OCI-M2 (cell line): ENCODE data around the gene MRNIP.

ENCODE experiments used
- DNase-seq: peaks from one replicate; lab custom pipeline; 2025; ENCODE audit not compliant: unreplicated experiment; lab: John Stamatoyannopoulos, UW

The MRNIP gene

GRCh38 chr5:179805529-179806249, 52.9 kb downstream of the MRNIP start:
- DNase-seq = no peak

- DNase-seq = no peak
Measured at GRCh38 chr5:179805070-179805528, 53.5 kb downstream of the MRNIP start.

- DNase-seq = no peak
Measured at GRCh38 chr5:179804555-179804947, 54.1 kb downstream of the MRNIP start.

GRCh38 chr5:179803651-179804554, 54.7 kb downstream of the MRNIP start:
- peak; percentile 12 for DNase-seq

- DNase-seq = no peak
Measured at GRCh38 chr5:179802950-179803562, 55.6 kb downstream of the MRNIP start.

GRCh38 chr5:179802207-179802883, 56.3 kb downstream of the MRNIP start:
- DNase-seq = no peak

- DNase-seq = no peak
Measured at GRCh38 chr5:179801304-179802206, 57.1 kb downstream of the MRNIP start.

GRCh38 chr5:179800696-179801201, 57.9 kb downstream of the MRNIP start:
- DNase-seq = no peak

- no peak for DNase-seq
Measured at GRCh38 chr5:179800071-179800695, 58.4 kb downstream of the MRNIP start.

GRCh38 chr5:179799644-179799973, 59.0 kb downstream of the MRNIP start:
- DNase-seq = no peak

GRCh38 chr5:179798771-179799643, 59.6 kb downstream of the MRNIP start:
- no peak for DNase-seq

- DNase-seq = no peak
Measured at GRCh38 chr5:179798144-179798770, 60.4 kb downstream of the MRNIP start.

- DNase-seq = no peak
Measured at GRCh38 chr5:179797741-179798140, 60.9 kb downstream of the MRNIP start.

GRCh38 chr5:179796877-179797608, 61.6 kb downstream of the MRNIP start:
- no peak for DNase-seq

GRCh38 chr5:179795863-179796833, 62.5 kb downstream of the MRNIP start:
- DNase-seq = no peak
